Measurements from ENCODE around the gene EDC3. TPM values are rescaled to one million over a fixed set of nuclear protein-coding genes. Genes with fewer than 3 reads are reported as not detected.

The EDC3 gene
- total RNA-seq, 4 donors from 2014 or later = 8.7 to 40.6 (median 17.9) TPM

DNA sequence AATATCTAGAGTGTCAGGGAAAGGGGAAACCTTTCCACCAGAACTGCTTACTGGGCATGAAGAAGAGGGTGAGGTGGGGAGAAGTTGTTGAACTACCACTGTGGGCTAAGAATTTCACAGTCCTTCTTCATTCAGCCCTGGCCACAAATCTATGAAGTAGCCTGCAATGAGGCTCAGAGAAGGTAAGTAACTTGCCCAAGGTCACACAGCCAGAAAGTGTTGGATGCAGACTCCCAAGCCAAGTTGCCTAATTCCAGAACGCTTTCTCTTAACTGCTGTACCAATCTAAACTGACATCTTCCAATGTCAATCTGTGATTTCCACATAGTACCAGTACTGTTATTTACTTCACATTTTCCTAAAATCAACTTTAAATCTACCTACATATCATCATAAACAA is 27.4 kb upstream of the EDC3 start:
- Histone ChIP-seq H3K9me3 (no peaks in the 10 kb centered on the region), H3K36me3 (no peaks in the 10 kb centered on the region), H3K27ac (no peak overlapping the region), H3K27me3 (peaks cover 0 to 5% of the 10 kb centered on the region in 2 donors), H3K4me3 (no peak overlapping the region), H3K4me1 (peaks cover 0 to 6% of the 10 kb centered on the region in 2 donors)
- no peak for DNase-seq
- TF ChIP-seq POLR2A (IDR thresholded peaks at IDR 0.05) (no peak), CTCF (IDR thresholded peaks at IDR 0.05) (no peak)
- intact Hi-C loops (cut with DNase I; ENCODE audit: low total_unique reads) = no loop called here

- no peak for DNase-seq
- no peaks in the 10 kb centered on the region for H3K36me3 ChIP-seq
- no peak overlapping the region for H3K4me3 ChIP-seq
- H3K9me3 ChIP-seq = no peaks in the 10 kb centered on the region
- H3K27ac ChIP-seq = no peak overlapping the region
- peaks cover 0 to 6% of the 10 kb centered on the region in 2 donors for H3K4me1 ChIP-seq
- H3K27me3 ChIP-seq = peaks cover 0 to 1% of the 10 kb centered on the region in 2 donors
- intact Hi-C loops (cut with DNase I; ENCODE audit: low total_unique reads) = no loop called here
- no peak for TF ChIP-seq POLR2A (IDR thresholded peaks at IDR 0.05)
- TF ChIP-seq CTCF (IDR thresholded peaks at IDR 0.05) = no peak
Measured at GRCh38 chr15:74722591-74722990, 26.8 kb upstream of the EDC3 start.

DNA sequence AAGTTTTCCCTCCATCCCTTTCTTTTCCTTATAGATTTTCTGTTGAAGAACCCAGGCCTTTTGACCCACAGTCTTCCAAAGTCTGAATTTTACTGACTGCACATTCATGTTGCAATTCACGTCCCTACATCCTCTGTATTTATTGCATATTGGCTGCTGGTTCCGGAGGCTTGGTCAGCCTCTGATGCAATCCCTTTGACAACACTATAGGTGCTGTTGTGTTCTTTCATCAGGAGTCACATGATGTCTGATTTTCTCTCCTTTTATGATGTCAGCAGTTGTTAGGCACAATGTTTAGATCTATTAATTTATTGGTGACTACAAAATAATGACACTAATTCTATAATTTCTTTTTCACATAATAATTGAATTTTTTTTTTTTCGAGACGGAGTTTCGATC is 20.8 kb upstream of the EDC3 start:
- no peak for DNase-seq
- Histone ChIP-seq H3K36me3 (no peaks in the 10 kb centered on the region), H3K4me1 (no peaks in the 10 kb centered on the region), H3K4me3 (no peak overlapping the region), H3K9me3 (no peaks in the 10 kb centered on the region), H3K27me3 (no peaks in the 10 kb centered on the region), H3K27ac (no peak overlapping the region)
- intact Hi-C loops (cut with DNase I; ENCODE audit: low total_unique reads) = no loop called here
- TF ChIP-seq POLR2A (IDR thresholded peaks at IDR 0.05) = no peak
- no peak for TF ChIP-seq CTCF (IDR thresholded peaks at IDR 0.05)

- no peaks in the 10 kb centered on the region for H3K27me3 ChIP-seq
- no peak overlapping the region for H3K27ac ChIP-seq
- H3K4me3 ChIP-seq = no peak overlapping the region
- TF ChIP-seq CTCF (IDR thresholded peaks at IDR 0.05) (no peak), POLR2A (IDR thresholded peaks at IDR 0.05) (no peak)
- H3K36me3 ChIP-seq = no peaks in the 10 kb centered on the region
- no peaks in the 10 kb centered on the region for H3K9me3 ChIP-seq
- DNase-seq = no peak
- no peaks in the 10 kb centered on the region for H3K4me1 ChIP-seq
- intact Hi-C loops (cut with DNase I; ENCODE audit: low total_unique reads) = no loop called here
Measured at GRCh38 chr15:74712311-74712710, 16.5 kb upstream of the EDC3 start.

DNA sequence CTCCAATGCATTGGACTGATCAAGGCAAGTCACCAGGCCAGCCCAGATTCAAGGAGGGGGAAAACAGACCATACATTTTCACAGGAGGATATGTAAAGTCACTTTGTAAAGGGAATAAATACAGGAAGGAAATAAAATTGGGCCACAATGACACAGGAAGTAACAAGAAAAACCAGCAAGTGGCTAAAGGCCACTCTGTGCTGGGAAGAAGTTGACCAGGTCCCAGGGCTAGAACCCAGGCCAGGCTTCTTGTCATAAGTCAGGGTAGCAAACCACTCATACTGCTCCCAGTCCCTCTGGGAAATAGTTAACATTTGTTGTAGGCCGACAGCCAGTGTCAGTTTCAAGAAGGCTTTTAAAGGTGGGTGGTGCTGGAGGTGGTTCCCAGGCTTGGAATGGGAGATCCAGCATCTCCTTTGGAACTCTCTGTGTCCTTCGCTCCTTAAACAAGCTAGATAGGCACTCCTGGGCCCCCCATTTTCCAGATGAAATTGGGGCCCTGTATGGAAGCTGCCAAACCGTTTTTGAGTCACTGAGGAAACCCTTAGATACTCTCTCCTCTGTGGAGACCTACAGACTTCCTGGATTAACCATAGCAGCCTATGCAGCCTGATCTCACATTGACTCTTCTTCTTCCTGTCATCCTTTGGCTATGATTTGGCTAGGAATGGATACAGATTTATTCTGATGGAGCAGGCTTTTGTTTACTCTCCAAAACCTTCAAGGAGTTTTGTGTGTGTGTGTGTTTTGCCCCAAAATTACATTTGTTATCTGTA is 14.7 kb upstream of the EDC3 start:
- no peak overlapping the region for H3K27ac ChIP-seq
- H3K4me3 ChIP-seq = no peak overlapping the region
- no peaks in the 10 kb centered on the region for H3K4me1 ChIP-seq
- DNase-seq = no peak
- H3K27me3 ChIP-seq = no peaks in the 10 kb centered on the region
- no peaks in the 10 kb centered on the region for H3K9me3 ChIP-seq
- intact Hi-C loops (cut with DNase I; ENCODE audit: low total_unique reads) = no loop called here
- TF ChIP-seq POLR2A (IDR thresholded peaks at IDR 0.05) (no peak), CTCF (IDR thresholded peaks at IDR 0.05) (no peak)
- H3K36me3 ChIP-seq = no peaks in the 10 kb centered on the region
